C4-2B (cell line): Measurements from ENCODE around the gene CHMP5.

Experiments
- CTCF ChIP-seq: fragments of 450-650 bp; conservative IDR thresholded peaks from 2 replicates; pipeline ENCODE4 v1.5.1; 2017; ENCODE audit warnings: mild to moderate bottlenecking
- ZFX ChIP-seq: fragments of 450-650 bp; IDR thresholded peaks from 2 replicates; pipeline ENCODE4 v1.6.1; 2017

GRCh38 chr9:33307067-33307466 is 42.2 kb downstream of the CHMP5 start:
- no peak for TF ChIP-seq CTCF
- TF ChIP-seq ZFX, result no peak
